Vagina (tissue), 2 donors: ENCODE measurements around the gene KLHL40. TPM values are rescaled to one million over a fixed set of nuclear protein-coding genes. Genes with fewer than 3 reads are reported as not detected.

Experiments used
- DNase-seq, 2 donors: peaks; one replicate each; pipeline ENCODE4 v3.0.0-alpha.2; 2017; ENCODE audit errors: extremely low spot score in 2 of 2
- H3K27ac ChIP-seq: fragments of 200-600 bp; sonication (generic); one replicate; pipeline ENCODE4 v1.5.1; 2019
- H3K27me3 ChIP-seq: fragments of 200-600 bp; sonication (generic); one replicate; pipeline ENCODE4 v1.5.1; 2019
- H3K36me3 ChIP-seq, 2 donors: fragments of 200-600 bp; sonication (generic); one replicate each; pipeline ENCODE4 v1.5.1; 2017 to 2019
- H3K4me1 ChIP-seq: fragments of 200-600 bp; sonication (generic); one replicate; pipeline ENCODE4 v1.5.1; 2019
- H3K4me3 ChIP-seq, 2 donors: fragments of 200-600 bp; sonication (generic); 1 replicate in 1 of 2; 2 replicates in 1 of 2; pipeline ENCODE4 v1.5.1; 2016 to 2019
- H3K9me3 ChIP-seq: fragments of 200-600 bp; sonication (generic); one replicate; pipeline ENCODE4 v1.5.1; 2019
- POLR2A ChIP-seq, 2 donors: fragments of 450-650 bp; IDR thresholded peaks; one replicate each; pipeline ENCODE4 v1.6.1; 2017; ENCODE audit warnings: antibody characterized with exemption in 2 of 2, mild to moderate bottlenecking in 2 of 2, moderate library complexity in 2 of 2
- POLR2AphosphoS5 ChIP-seq, 2 donors: sonication (generic); formaldehyde crosslinking; IDR thresholded peaks; one replicate each; pipeline ENCODE4 v1.9.0; 2017; ENCODE audit warnings: antibody characterized with exemption in 2 of 2, mild to moderate bottlenecking in 2 of 2, low read depth in 1 of 2; ENCODE audit not compliant: insufficient read depth in 1 of 2
- intact Hi-C: fragments of 100-400 bp; cut with DNase I; formaldehyde crosslinking; loops from one replicate; pipeline ENCODE4 v1.15.1; 2023
- total RNA-seq: library from RNA; depleted of rRNA; stranded (reverse); fragments of >200 nt; gene quantifications from one replicate; pipeline ENCODE4 v1.2.3, GENCODE V29; 2016
- TF ChIP-seq, protein P1 (sequence below), 3 experiments: fragments of 450-650 bp in 2 of 3; fragments of 200-600 bp in 1 of 3; sonication (generic) in 1 of 3; IDR thresholded peaks; one replicate each; pipeline ENCODE4 v1.5.1; 2017 to 2019; ENCODE audit warnings: antibody characterized with exemption in 3 of 3, mild to moderate bottlenecking in 2 of 3, moderate library complexity in 2 of 3

Gene KLHL40
- total RNA-seq, 1 donor from 2014 or later = not detected

DNA sequence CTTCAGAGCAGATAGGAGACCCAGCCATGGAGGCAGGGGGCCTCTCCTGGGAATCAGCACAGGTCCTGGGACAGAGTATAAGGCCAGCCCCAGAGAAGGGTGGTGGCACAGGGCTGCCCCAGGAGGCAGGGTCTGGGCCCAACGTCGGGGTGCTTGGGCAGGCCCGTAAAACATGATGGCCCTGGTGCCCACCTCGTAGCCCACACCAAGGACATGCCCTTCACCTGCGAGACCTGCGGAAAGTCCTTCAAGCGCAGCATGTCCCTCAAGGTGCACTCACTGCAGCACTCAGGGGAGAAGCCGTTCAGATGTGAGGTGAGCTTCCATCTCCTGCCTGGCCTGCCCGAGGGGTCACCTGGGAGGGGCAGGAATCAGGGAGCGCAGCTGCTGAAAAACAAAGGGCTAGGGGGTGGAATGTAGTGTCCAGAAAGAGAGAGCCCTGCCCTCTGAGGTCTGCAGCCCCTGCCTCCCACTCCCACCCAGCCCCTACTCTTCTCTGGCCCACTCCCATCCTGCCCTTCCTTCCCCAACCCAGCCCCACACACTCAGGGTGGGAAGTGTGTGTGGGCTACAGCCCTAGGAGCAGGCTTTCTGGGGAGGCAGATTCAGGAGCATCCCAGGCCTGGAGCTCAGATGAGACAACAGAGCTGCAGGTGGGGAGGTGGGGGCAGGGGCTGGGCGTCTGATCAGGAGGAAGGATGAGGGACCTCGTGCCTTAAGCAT, 22.4 kb upstream of the KLHL40 start:
- Histone ChIP-seq H3K4me3 (no peak overlapping the region), H3K27ac (no peak overlapping the region), H3K36me3 (peaks cover 0 to 7% of the 10 kb centered on the region in 2 donors), H3K27me3 (no peaks in the 10 kb centered on the region), H3K9me3 (no peaks in the 10 kb centered on the region), H3K4me1 (peaks cover 51% of the 10 kb centered on the region)
- DNase-seq = peak in 1 of 2 donors; percentile 61
- TF ChIP-seq POLR2AphosphoS5 (IDR thresholded peaks at IDR 0.05; ENCODE audit: insufficient read depth in 1 of 2, low read depth in 1 of 2) (no peak), POLR2A (IDR thresholded peaks at IDR 0.05) (no peak)
- TF ChIP-seq, protein P1, sequence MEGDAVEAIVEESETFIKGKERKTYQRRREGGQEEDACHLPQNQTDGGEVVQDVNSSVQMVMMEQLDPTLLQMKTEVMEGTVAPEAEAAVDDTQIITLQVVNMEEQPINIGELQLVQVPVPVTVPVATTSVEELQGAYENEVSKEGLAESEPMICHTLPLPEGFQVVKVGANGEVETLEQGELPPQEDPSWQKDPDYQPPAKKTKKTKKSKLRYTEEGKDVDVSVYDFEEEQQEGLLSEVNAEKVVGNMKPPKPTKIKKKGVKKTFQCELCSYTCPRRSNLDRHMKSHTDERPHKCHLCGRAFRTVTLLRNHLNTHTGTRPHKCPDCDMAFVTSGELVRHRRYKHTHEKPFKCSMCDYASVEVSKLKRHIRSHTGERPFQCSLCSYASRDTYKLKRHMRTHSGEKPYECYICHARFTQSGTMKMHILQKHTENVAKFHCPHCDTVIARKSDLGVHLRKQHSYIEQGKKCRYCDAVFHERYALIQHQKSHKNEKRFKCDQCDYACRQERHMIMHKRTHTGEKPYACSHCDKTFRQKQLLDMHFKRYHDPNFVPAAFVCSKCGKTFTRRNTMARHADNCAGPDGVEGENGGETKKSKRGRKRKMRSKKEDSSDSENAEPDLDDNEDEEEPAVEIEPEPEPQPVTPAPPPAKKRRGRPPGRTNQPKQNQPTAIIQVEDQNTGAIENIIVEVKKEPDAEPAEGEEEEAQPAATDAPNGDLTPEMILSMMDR (IDR thresholded peaks at IDR 0.05) = no peak
- intact Hi-C loops = no loop called here

GRCh38 chr3:42663581-42664437, 21.5 kb upstream of the KLHL40 start:
- H3K27ac ChIP-seq = no peak overlapping the region
- peaks cover 49% of the 10 kb centered on the region for H3K4me1 ChIP-seq
- intact Hi-C loops = no loop called here
- TF ChIP-seq POLR2A (IDR thresholded peaks at IDR 0.05) (no peak), POLR2AphosphoS5 (IDR thresholded peaks at IDR 0.05; ENCODE audit: insufficient read depth in 1 of 2, low read depth in 1 of 2) (no peak)
- TF ChIP-seq, protein P1 (IDR thresholded peaks at IDR 0.05) = no peak
- no peak overlapping the region for H3K4me3 ChIP-seq
- no peaks in the 10 kb centered on the region for H3K9me3 ChIP-seq
- H3K27me3 ChIP-seq = no peaks in the 10 kb centered on the region
- peak; percentile 85 for DNase-seq
- peaks cover 0 to 1% of the 10 kb centered on the region in 2 donors for H3K36me3 ChIP-seq

- H3K4me3 ChIP-seq = no peak overlapping the region
- no peak overlapping the region for H3K27ac ChIP-seq
- peak in 1 of 2 donors; percentile 64 for DNase-seq
- TF ChIP-seq POLR2AphosphoS5 (IDR thresholded peaks at IDR 0.05; ENCODE audit: insufficient read depth in 1 of 2, low read depth in 1 of 2) (no peak), POLR2A (IDR thresholded peaks at IDR 0.05) (no peak)
- TF ChIP-seq, protein P1 (IDR thresholded peaks at IDR 0.05) = no peak
- intact Hi-C loops = no loop called here
- no peaks in the 10 kb centered on the region for H3K36me3 ChIP-seq
- H3K4me1 ChIP-seq = peaks cover 48% of the 10 kb centered on the region
- H3K9me3 ChIP-seq = no peaks in the 10 kb centered on the region
- H3K27me3 ChIP-seq = no peaks in the 10 kb centered on the region
These were observed 20.9 kb upstream of the KLHL40 start for GRCh38 chr3:42664438-42664803.

DNA sequence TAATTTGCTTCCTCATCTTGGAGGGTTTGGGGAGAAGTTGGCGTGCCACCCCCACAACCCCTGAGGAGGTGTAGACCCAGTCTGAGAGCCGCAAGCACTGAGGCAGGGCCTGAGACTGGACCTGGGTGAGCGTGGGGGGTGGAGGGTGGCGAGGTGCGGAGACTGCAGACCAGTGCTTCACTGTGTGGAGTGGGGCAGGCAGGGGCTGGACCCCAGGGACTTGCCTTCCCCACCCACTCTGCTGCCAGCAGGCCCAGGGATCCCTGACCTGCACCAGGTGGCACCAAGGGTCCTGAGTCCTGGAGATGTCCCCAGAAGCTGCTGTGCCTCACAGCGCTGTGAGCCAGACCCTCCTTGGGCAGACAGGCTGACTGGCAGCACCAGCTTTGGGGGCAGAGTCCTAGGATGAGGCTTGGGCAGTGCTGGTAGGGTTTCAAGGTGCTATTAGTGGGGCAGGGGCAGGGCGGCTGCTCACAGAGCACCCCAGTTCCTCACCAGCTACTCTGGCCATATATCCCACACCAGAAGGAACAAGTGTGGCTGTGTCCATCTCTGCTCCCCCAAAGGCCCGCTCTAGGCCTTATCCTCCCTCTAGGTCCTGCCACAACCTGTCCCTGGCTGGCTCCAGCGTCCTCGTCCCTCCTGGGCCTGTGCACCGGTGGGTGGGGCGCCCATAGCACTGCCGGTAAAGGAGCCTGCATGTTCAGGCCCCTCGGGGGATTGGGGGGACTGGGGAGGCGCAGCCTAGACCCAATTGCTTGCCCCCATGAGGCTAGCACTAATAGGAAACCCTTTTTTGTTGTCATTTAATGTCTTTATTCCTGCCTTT, 20.1 kb upstream of the KLHL40 start:
- Histone ChIP-seq H3K4me1 (peaks cover 41% of the 10 kb centered on the region), H3K9me3 (no peaks in the 10 kb centered on the region), H3K4me3 (no peak overlapping the region), H3K27me3 (no peaks in the 10 kb centered on the region), H3K27ac (peak overlapping the region; percentile 49), H3K36me3 (no peaks in the 10 kb centered on the region)
- DNase-seq = peak in 1 of 2 donors; percentile 86
- intact Hi-C loops = no loop called here
- TF ChIP-seq, protein P1 (IDR thresholded peaks at IDR 0.05) = no peak
- TF ChIP-seq POLR2AphosphoS5 (IDR thresholded peaks at IDR 0.05; ENCODE audit: insufficient read depth in 1 of 2, low read depth in 1 of 2) = peak in 1 of 2 donors; percentile 28
